BE2C (cell line): Measurements from ENCODE around the gene FAM209A.

Source experiments
- DNase-seq: peaks from one replicate; pipeline ENCODE4 v3.0.0-alpha.2; 2020
- H3K27me3 ChIP-seq: fragments of 250-450 bp; sonication (Bioruptor Pico); 2 replicates; pipeline ENCODE4 v1.5.1; 2020; ENCODE audit warnings: mild to moderate bottlenecking
- H3K36me3 ChIP-seq: fragments of 250-450 bp; sonication (Bioruptor Pico); 2 replicates; pipeline ENCODE4 v1.5.1; 2020; ENCODE audit warnings: mild to moderate bottlenecking
- H3K4me1 ChIP-seq: fragments of 250-450 bp; sonication (Bioruptor Pico); 2 replicates; pipeline ENCODE4 v1.5.1; 2020
- H3K4me3 ChIP-seq: 2 replicates; pipeline ENCODE4 v1.5.1; 2011; ENCODE audit warnings: low read depth, low read length
- H3K9me3 ChIP-seq: fragments of 250-450 bp; sonication (Bioruptor Pico); 2 replicates; pipeline ENCODE4 v1.5.1; 2020
- TF ChIP-seq, protein P1 (sequence below): IDR thresholded peaks from 2 replicates; pipeline ENCODE4 v1.5.1; 2012; ENCODE audit warnings: mild to moderate bottlenecking, low read depth, low read length

Gene FAM209A

GRCh38 chr20:56570832-56571231, 46.3 kb downstream of the FAM209A start:
- Histone ChIP-seq H3K9me3 (no peaks in the 10 kb centered on the region; the same call in 1 of the 2 replicates), H3K27me3 (no peaks in the 10 kb centered on the region), H3K4me3 (no peak overlapping the region), H3K36me3 (no peaks in the 10 kb centered on the region), H3K4me1 (no peaks in the 10 kb centered on the region)
- DNase-seq: no peak
- TF ChIP-seq, protein P1, sequence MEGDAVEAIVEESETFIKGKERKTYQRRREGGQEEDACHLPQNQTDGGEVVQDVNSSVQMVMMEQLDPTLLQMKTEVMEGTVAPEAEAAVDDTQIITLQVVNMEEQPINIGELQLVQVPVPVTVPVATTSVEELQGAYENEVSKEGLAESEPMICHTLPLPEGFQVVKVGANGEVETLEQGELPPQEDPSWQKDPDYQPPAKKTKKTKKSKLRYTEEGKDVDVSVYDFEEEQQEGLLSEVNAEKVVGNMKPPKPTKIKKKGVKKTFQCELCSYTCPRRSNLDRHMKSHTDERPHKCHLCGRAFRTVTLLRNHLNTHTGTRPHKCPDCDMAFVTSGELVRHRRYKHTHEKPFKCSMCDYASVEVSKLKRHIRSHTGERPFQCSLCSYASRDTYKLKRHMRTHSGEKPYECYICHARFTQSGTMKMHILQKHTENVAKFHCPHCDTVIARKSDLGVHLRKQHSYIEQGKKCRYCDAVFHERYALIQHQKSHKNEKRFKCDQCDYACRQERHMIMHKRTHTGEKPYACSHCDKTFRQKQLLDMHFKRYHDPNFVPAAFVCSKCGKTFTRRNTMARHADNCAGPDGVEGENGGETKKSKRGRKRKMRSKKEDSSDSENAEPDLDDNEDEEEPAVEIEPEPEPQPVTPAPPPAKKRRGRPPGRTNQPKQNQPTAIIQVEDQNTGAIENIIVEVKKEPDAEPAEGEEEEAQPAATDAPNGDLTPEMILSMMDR: no peak

GRCh38 chr20:56572172-56572571, 47.6 kb downstream of the FAM209A start:
- no peak overlapping the region for H3K4me3 ChIP-seq
- H3K4me1 ChIP-seq: no peaks in the 10 kb centered on the region
- no peaks in the 10 kb centered on the region for H3K36me3 ChIP-seq
- DNase-seq: no peak
- no peaks in the 10 kb centered on the region; the same call in 1 of the 2 replicates for H3K9me3 ChIP-seq
- H3K27me3 ChIP-seq: no peaks in the 10 kb centered on the region
- TF ChIP-seq, protein P1: no peak

GRCh38 chr20:56573986-56574385, 49.4 kb downstream of the FAM209A start:
- H3K4me1 ChIP-seq: no peaks in the 10 kb centered on the region
- TF ChIP-seq, protein P1: no peak
- H3K4me3 ChIP-seq: no peak overlapping the region
- no peak for DNase-seq
- H3K9me3 ChIP-seq: no peaks in the 10 kb centered on the region
- H3K27me3 ChIP-seq: no peaks in the 10 kb centered on the region
- no peaks in the 10 kb centered on the region for H3K36me3 ChIP-seq

DNA sequence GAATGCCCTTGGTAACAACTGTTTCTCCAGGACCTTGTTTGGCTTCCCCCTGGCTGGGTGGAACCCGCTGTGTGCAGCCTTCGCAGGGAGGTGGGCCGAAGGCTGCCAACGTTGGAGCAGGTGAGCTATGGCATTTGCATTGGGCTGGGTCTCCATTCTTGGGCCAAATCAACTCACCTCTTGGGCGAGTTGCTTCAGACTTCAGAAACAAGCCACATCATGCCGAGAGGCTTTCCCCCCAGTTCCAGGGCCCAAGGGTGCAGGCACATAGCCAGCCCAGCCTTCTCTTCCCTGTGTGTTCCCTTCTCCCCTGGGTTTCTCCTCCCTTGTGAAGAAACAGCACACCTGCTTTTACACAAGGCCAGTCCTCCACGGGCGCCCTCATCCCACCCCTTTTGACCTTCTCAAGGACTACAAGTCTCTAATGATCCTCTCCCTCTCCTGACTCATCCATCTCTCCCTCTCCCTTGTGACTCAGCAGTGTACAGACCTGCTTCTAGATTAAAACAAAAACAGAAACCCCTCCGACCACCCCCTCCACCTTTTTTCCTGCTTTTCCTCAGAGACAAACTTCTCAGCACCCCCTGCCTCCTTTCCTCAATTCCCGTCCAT, 50.1 kb downstream of the FAM209A start:
- Histone ChIP-seq H3K36me3 (no peaks in the 10 kb centered on the region), H3K9me3 (no peaks in the 10 kb centered on the region)

DNA sequence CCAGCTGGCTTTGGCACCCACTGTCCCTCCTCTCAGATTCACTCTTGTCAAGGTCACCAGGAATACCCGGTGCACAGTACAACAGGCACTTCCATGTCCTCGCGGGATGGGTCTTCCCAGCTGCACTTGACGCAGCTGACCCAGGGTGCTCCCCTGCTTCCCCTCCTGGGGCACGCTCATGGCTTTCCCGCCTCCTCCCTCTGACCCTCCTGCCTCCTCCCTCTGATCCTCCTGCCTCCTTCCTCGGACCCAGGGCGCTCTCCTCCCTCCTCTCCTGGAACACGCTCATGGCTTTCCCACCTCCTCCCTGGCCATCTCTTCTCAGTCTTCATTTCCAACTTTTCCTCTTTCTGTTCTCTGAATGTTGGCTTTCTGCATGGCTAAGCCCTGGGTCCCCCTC, 50.6 kb downstream of the FAM209A start:
- Histone ChIP-seq H3K27me3 (0 out of 2 replicates have a peak, but pooled peaks cover 1% of the 10 kb centered on the region), H3K4me1 (no peaks in the 10 kb centered on the region), H3K36me3 (no peaks in the 10 kb centered on the region), H3K9me3 (no peaks in the 10 kb centered on the region), H3K4me3 (no peak overlapping the region)
- DNase-seq: no peak
- TF ChIP-seq, protein P1: no peak

More for the DNA sequence above, 50.1 kb downstream of the FAM209A start:
- DNase-seq: no peak
- Histone ChIP-seq H3K4me1 (no peaks in the 10 kb centered on the region), H3K4me3 (no peak overlapping the region), H3K27me3 (no peaks in the 10 kb centered on the region)
- TF ChIP-seq, protein P1: no peak
